Sigmoid colon (tissue), 4 donors: ENCODE data around the gene KYAT1.
"Not testable (repeated sequence)": the region's sequence is repeated elsewhere in the genome, so short reads cannot be mapped to it uniquely, and the experiment has no call there.

Source experiments
- CTCF ChIP-seq, 4 experiments: fragments of 450-650 bp in 3 of 4; fragments of 200-600 bp in 1 of 4; IDR thresholded peaks; one replicate each; pipeline ENCODE4 v1.5.1; 2016 to 2019; ENCODE audit warnings: antibody characterized with exemption in 4 of 4, mild to moderate bottlenecking in 3 of 4, moderate library complexity in 2 of 4
- EP300 ChIP-seq, 4 donors: sonication (generic); formaldehyde crosslinking; IDR thresholded peaks; one replicate each; pipeline ENCODE4 v1.6.1; 2017; ENCODE audit warnings: antibody characterized with exemption in 4 of 4
- POLR2A ChIP-seq, 2 donors: fragments of 450-650 bp; IDR thresholded peaks; one replicate each; pipeline ENCODE4 v1.6.1; 2016; ENCODE audit warnings: antibody characterized with exemption in 2 of 2, mild to moderate bottlenecking in 2 of 2, moderate library complexity in 2 of 2
- POLR2AphosphoS5 ChIP-seq, 4 donors: sonication (generic); formaldehyde crosslinking; IDR thresholded peaks; one replicate each; pipeline ENCODE4 v1.6.1; 2017; ENCODE audit warnings: antibody characterized with exemption in 4 of 4

GRCh38 chr9:128858476-128858875, 23.3 kb downstream of the KYAT1 start:
- not testable (repeated sequence) for TF ChIP-seq CTCF, EP300, POLR2A, POLR2AphosphoS5 (IDR thresholded peaks at IDR 0.05)
